Natural killer cell (primary cell): Measurements from ENCODE around the gene ZNF618. TPM values are rescaled to one million over a fixed set of nuclear protein-coding genes. Genes with fewer than 3 reads are reported as not detected.

Experiments
- ATAC-seq, 3 donors: fragments of 150-1000 bp in 2 of 3; fragments of 200-7000 bp in 1 of 3; cut with Tn5 transposase; 1 replicate in 1 of 3; 2 replicates in 2 of 3; pipeline ENCODE4 v1.10.0; 2021; ENCODE audit warnings: mild to moderate bottlenecking in 2 of 3, moderate library complexity in 2 of 3
- DNase-seq, 2 donors: peaks; one replicate each; pipeline versions ENCODE4 v3.0.0 to v3.0.0-alpha.2; 2013 to 2021; ENCODE audit warnings: mixed read lengths in 1 of 2
- H3K27ac ChIP-seq: one replicate; pipeline ENCODE4 v1.5.1; 2013; ENCODE audit warnings: mild to moderate bottlenecking, low read length
- H3K27me3 ChIP-seq: one replicate; pipeline ENCODE4 v1.6.1; 2013; ENCODE audit warnings: low read length; ENCODE audit not compliant: control insufficient read depth, insufficient read depth
- H3K36me3 ChIP-seq: one replicate; pipeline ENCODE4 v1.6.1; 2013; ENCODE audit warnings: low read length; ENCODE audit not compliant: control insufficient read depth, insufficient read depth
- H3K4me1 ChIP-seq: one replicate; pipeline ENCODE4 v1.6.1; 2013; ENCODE audit warnings: low read length; ENCODE audit not compliant: control insufficient read depth, insufficient read depth
- H3K4me3 ChIP-seq: one replicate; pipeline ENCODE4 v1.5.1; 2013; ENCODE audit warnings: low read length
- H3K9me3 ChIP-seq: one replicate; pipeline ENCODE4 v1.6.1; 2013; ENCODE audit warnings: low read length; ENCODE audit not compliant: control insufficient read depth, insufficient read depth
- H3K27ac Mint-ChIP-seq, 2 donors: one replicate each; pipeline ENCODE4 v1.8.0; 2022; ENCODE audit warnings: mild to moderate bottlenecking in 2 of 2, mixed read lengths in 2 of 2, moderate library complexity in 1 of 2
- H3K27me3 Mint-ChIP-seq, 2 donors: one replicate each; pipeline ENCODE4 v1.8.0; 2022; ENCODE audit warnings: low read depth in 2 of 2, mixed read lengths in 2 of 2
- H3K36me3 Mint-ChIP-seq: one replicate; pipeline ENCODE4 v1.8.0; 2022; ENCODE audit warnings: mixed read lengths
- H3K4me1 Mint-ChIP-seq, 2 donors: one replicate each; pipeline ENCODE4 v1.8.0; 2022; ENCODE audit warnings: mixed read lengths in 2 of 2
- H3K4me3 Mint-ChIP-seq: one replicate; pipeline ENCODE4 v1.8.0; 2022; ENCODE audit warnings: mild to moderate bottlenecking, moderate library complexity, mixed read lengths
- H3K9me3 Mint-ChIP-seq, 2 donors: one replicate each; pipeline ENCODE4 v1.8.0; 2022; ENCODE audit warnings: mixed read lengths in 2 of 2
- CTCF ChIP-seq: fragments of 200-600 bp; IDR thresholded peaks from one replicate; pipeline ENCODE4 v1.8.0; 2022; ENCODE audit warnings: antibody characterized with exemption
- WGBS: methylation state at CpG from one replicate; pipeline ENCODE4 v1.1.7; 2013; ENCODE audit warnings: missing lambda C conversion rate; ENCODE audit not compliant: insufficient coverage; 5-methylcytosine and 5-hydroxymethylcytosine counted together
- intact Hi-C: fragments of 100-400 bp; cut with micrococcal nuclease; formaldehyde crosslinking; loops from one replicate; pipeline ENCODE4 v1.14.2; 2022
- total RNA-seq, 4 donors: library from RNA; stranded (reverse); fragments of 120-200 nt in 1 of 4; gene quantifications; one replicate each; pipeline versions ENCODE4 v1.2.3 to v1.2.4, GENCODE V29; 2013 to 2022

ZNF618 gene
- total RNA-seq, 3 donors from 2014 or later (not counting 1 experiment from before 2014, with no cell fraction given), result 9.2 to 10.7 (median 10.0) TPM

DNA sequence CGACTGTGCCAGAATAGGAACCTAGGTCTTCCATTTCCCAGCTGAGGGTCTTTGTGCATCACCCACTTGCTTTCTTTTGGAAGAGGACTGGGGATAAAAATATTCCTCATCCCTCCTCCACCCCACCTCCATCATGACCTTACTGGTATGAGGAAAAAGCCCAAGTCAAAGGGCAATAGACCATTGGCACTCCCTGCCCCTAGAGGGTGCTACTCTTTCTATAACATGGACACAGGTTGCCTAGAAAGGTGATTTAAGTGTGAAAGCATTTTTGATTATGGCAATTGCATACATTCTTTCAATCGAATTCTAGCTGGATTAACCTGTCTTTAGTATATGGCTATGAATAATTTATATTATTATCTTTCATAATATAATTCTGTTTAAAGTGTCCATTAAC lies 22.8 kb upstream of the ZNF618 start:
- WGBS, result 100% methylated on average over 1 of the region's 2 CpGs
- Mint-ChIP-seq H3K36me3 (peaks cover 7% of the 10 kb centered on the region), H3K4me1 (no peaks in the 10 kb centered on the region), H3K4me3 (no peak overlapping the region), H3K27ac (no peak overlapping the region), H3K27me3 (peaks cover 3 to 17% of the 10 kb centered on the region in 2 donors), H3K9me3 (peaks cover 2 to 3% of the 10 kb centered on the region in 2 donors)
- Histone ChIP-seq H3K27ac (no peak overlapping the region), H3K4me1 (no peaks in the 10 kb centered on the region), H3K9me3 (peaks cover 8% of the 10 kb centered on the region), H3K36me3 (no peaks in the 10 kb centered on the region), H3K27me3 (no peaks in the 10 kb centered on the region), H3K4me3 (no peak overlapping the region)
- peak; percentile 26 for TF ChIP-seq CTCF
- no peak for DNase-seq
- intact Hi-C loops, result no loop called here
- no peak for ATAC-seq

- Mint-ChIP-seq H3K27me3 (peaks cover 3 to 17% of the 10 kb centered on the region in 2 donors), H3K9me3 (peaks cover 2 to 3% of the 10 kb centered on the region in 2 donors), H3K4me1 (no peaks in the 10 kb centered on the region), H3K36me3 (peaks cover 7% of the 10 kb centered on the region), H3K4me3 (no peak overlapping the region), H3K27ac (no peak overlapping the region)
- Histone ChIP-seq H3K27ac (no peak overlapping the region), H3K4me3 (no peak overlapping the region), H3K4me1 (no peaks in the 10 kb centered on the region), H3K36me3 (no peaks in the 10 kb centered on the region), H3K27me3 (no peaks in the 10 kb centered on the region), H3K9me3 (peaks cover 8% of the 10 kb centered on the region)
- no peak for ATAC-seq
- WGBS, result 85% methylated on average over 2 of the region's 2 CpGs
- intact Hi-C loops, result no loop called here
- TF ChIP-seq CTCF, result no peak
- DNase-seq, result no peak
Measured at GRCh38 chr9:113854310-113854709, 21.8 kb upstream of the ZNF618 start.

- DNase-seq, result no peak
- Mint-ChIP-seq H3K4me1 (no peaks in the 10 kb centered on the region), H3K9me3 (no peaks in the 10 kb centered on the region), H3K36me3 (no peaks in the 10 kb centered on the region), H3K27ac (no peak overlapping the region), H3K27me3 (peaks cover 10 to 27% of the 10 kb centered on the region in 2 donors), H3K4me3 (no peak overlapping the region)
- TF ChIP-seq CTCF, result no peak
- Histone ChIP-seq H3K27ac (no peak overlapping the region), H3K27me3 (peaks cover 2% of the 10 kb centered on the region), H3K4me1 (no peaks in the 10 kb centered on the region), H3K4me3 (no peak overlapping the region), H3K9me3 (no peaks in the 10 kb centered on the region), H3K36me3 (no peaks in the 10 kb centered on the region)
- WGBS, result 77% methylated on average over 4 of the region's 4 CpGs
- ATAC-seq, result no peak
- intact Hi-C loops, result no loop called here
Measured at GRCh38 chr9:113857875-113858274, 18.2 kb upstream of the ZNF618 start.

DNA sequence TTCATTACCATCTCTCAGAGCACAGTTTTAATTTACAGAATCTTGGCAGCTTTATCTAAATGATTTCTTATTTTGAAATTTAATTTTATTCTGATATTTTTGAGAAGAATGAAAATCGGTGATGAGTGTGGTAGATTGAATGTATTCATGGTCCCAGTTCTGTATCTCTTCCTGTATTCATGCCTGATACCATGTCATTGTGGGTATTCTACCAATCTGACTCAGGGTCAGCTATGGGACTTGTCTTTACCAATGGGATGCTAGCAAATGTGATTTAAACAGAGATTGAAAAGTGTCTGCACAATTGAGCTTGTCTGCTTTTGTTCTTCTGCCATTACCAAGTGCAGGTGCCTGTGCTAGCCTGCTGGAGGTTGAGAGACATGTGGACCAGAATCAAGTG lies 17.8 kb upstream of the ZNF618 start:
- ATAC-seq, result no peak
- H3K36me3 ChIP-seq, result no peaks in the 10 kb centered on the region
- WGBS, result 79% methylated on average over 1 of the region's 1 CpG
- TF ChIP-seq CTCF, result no peak
- Mint-ChIP-seq H3K36me3 (no peaks in the 10 kb centered on the region), H3K27ac (no peak overlapping the region), H3K9me3 (no peaks in the 10 kb centered on the region), H3K4me3 (no peak overlapping the region), H3K27me3 (peaks cover 10 to 27% of the 10 kb centered on the region in 2 donors), H3K4me1 (no peaks in the 10 kb centered on the region)
- no peak overlapping the region for H3K27ac ChIP-seq
- peaks cover 2% of the 10 kb centered on the region for H3K27me3 ChIP-seq
- H3K4me1 ChIP-seq, result no peaks in the 10 kb centered on the region
- H3K9me3 ChIP-seq, result no peaks in the 10 kb centered on the region
- H3K4me3 ChIP-seq, result no peak overlapping the region
- intact Hi-C loops, result no loop called here
- no peak for DNase-seq
